SIG-M5 treated with dmso at 0.1 percent for 504 hours (cell line): ENCODE results near the gene MIOS.
"Not testable (repeated sequence)": the region's sequence is repeated elsewhere in the genome, so short reads cannot be mapped to it uniquely, and the experiment has no call there.

ENCODE experiments used
- DNase-seq: peaks from one replicate; lab custom pipeline; 2025; ENCODE audit not compliant: unreplicated experiment; lab: John Stamatoyannopoulos, UW

Gene MIOS

GRCh38 chr7:7554649-7555575, 11.8 kb upstream of the MIOS start:
- no peak for DNase-seq

GRCh38 chr7:7556852-7557251, 9.8 kb upstream of the MIOS start:
- DNase-seq: no peak

GRCh38 chr7:7557252-7557651, 9.4 kb upstream of the MIOS start:
- DNase-seq: no peak

DNA sequence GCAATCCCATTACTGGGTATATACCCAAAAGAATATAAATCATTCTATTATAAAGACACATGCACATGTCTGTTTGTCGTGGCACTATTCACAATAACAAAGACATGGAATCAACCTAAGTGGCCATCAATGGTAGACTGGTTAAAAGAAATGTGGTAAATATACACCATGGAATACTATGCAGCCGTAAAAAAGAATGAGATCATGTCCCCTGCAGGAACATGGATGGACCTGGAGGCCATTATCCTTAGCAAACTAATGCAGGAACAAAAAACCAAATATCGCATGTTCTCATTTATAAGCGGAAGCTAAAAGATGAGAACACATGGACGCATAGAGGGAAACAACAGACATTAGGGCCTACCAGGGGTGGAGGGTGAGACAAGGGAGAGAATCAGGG, 5.1 kb upstream of the MIOS start:
- DNase-seq: not testable (repeated sequence)

GRCh38 chr7:7562736-7563135, 3.9 kb upstream of the MIOS start:
- DNase-seq: no peak

- DNase-seq: peak; percentile 73
Measured at GRCh38 chr7:7563269-7563668, 3.4 kb upstream of the MIOS start.

- no peak for DNase-seq
Measured at GRCh38 chr7:7563813-7564212, 2.9 kb upstream of the MIOS start.

- DNase-seq: peak; percentile 74
Measured at GRCh38 chr7:7564323-7564780, 2.3 kb upstream of the MIOS start.

DNA sequence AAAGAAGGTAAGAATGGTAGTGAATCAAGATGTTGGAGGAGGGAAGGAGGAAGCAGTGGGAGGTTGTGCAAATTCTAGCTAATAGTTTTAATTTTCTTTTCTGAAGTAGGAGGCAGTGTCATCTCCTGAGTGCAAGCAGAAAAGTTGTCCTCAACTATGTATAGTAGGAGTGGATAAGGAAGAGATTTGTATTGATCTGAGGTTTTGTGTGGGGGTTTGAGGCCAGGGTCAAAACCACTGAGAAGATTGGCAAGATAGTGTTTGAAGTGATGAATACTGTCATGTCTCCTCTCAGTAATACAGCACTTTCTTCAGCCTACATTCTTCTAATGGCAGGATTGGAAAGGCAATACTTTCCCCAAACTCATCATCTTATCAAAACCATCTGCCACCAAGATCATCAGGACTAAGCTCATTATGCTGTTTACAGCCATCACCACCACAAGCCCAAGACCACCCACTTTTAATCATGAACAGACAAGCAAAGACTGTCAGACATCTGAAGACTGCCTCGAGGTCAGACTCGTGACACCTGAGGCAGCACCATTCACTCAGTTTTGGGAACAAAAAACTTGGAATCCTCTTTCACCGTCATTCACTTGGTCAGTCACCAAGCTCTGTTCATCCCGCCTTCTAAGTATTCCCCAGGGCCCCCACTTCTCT, 1.5 kb upstream of the MIOS start:
- no peak for DNase-seq

DNA sequence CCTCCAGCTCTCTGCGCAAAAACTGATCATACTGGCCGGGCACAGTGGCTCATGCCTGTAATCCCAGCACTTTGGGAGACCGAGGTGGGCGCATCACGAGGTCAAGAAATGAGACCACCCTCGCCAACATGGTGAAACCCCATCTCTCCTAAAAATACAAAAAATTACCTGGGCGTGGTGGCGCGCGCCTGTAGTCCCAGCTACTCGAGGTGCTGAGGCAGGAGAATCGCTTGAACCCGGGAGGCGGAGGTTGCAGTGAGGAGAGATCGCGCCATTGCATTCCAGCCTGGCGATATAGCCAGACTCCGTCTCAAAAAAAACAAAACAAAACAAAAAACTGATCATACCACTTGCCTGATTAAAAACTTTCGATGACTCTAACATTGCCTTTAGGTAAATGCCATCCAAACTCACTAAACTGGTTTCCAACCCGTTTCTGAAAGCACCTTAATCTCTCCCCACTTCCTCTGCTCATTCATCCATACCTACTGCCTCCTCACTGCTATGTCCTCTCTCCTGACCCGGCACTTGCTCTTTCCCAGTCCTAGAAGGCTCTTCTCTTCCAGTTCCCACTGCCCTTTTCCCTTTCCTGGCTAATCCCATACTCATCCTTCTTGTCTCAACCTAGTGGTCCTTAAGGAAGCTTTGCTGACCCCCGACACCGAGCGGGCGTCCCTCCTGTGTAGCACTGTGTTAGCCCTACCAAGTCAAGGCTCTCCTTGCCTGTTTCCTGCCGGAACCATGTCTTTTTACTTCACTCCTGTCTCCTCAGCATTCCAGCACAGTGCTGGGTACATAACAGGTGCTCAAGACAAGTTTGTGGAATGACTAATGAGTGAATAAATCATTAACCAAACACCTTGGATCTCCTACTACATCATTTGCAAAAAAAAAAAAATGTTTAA, 686 bp upstream of the MIOS start:
- peak; percentile 59 for DNase-seq

DNA sequence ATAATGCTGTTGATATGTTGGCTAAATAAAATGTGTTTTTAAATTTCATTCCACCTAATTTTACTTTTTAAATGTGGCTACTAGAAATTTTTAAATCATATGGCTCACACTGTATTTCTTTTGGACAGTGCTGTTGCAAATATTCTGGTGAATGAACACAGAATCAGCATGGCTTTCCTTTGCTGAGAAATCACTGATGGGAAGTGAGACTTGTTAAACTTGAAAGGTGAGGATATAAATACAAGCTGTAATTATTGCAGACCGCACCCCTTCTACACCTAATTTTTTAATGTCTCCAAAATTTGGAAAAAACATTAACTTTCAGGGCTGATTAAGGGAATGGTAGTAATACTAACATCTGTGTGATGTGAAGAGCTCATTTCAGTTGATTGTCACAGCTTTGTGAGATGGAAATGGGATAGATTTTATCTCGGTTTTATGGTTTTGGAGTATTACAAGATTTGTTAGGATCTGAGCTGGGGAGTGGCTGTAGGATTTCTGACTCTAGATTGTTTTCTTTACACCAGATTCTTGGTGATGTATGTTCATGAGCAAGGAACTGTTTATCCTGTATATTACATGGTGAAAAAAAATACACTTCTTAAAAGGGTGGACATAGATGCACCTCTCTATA, 1.3 kb downstream of the MIOS start:
- no peak for DNase-seq

DNA sequence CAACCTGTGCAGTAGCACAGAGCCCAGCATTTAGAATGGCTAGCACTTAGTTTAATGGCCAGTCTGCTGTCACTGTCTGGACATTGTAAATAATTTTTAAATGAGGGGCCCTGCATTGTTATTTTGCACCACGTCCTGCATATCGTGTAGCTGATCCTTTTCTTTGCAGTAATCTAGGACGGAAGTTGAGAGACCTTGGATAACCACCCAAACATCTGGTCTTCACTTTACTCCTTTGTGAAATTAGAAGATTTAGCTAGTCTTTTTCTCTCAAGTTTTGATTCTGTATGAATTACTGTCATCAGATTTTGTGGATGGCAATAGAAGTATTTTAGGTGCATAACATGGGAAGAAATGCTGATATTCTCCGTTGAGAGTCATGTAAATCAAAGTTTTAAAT, 1.9 kb downstream of the MIOS start:
- DNase-seq: no peak

GRCh38 chr7:7569081-7569527, 2.4 kb downstream of the MIOS start:
- DNase-seq: peak; percentile 89

DNA sequence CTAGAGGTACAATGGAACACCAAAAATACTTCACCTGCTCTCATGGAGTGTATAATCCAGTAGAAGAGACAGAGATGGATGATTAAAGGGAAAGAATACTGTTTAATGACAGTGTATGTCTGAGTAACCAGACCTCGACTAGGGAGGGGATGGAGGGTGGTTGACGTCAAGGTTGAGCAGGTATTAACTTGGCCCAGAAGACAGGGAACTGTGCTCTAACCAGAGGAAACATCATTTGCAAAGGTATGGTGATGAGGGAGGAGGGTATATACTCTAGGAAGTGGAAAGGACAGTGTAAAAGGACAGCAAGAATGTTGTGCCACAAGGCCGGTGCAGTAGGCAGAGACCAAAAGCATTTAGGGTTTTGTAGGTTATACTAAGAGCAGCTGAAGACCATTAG, 2.9 kb downstream of the MIOS start:
- DNase-seq: no peak

GRCh38 chr7:7570584-7570983, 3.9 kb downstream of the MIOS start:
- DNase-seq: no peak

DNA sequence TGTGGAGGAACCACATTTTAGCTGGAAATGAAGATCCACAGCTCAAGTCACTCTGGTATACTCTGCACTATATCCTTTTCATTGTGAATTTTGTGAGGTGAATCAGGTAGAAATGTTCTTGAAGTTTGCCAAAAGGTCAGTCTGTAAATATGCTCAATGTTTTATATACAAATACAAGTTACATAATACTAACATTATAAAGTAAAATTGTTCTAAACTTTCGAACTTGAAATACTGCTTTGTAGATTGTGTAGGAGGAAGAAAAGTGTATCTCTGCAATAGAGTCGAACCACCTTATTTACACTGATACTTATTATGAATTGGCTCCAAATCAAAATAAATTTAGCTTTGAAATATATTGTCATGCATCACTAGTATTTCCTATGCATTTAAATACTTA, 7.0 kb downstream of the MIOS start:
- no peak for DNase-seq

DNA sequence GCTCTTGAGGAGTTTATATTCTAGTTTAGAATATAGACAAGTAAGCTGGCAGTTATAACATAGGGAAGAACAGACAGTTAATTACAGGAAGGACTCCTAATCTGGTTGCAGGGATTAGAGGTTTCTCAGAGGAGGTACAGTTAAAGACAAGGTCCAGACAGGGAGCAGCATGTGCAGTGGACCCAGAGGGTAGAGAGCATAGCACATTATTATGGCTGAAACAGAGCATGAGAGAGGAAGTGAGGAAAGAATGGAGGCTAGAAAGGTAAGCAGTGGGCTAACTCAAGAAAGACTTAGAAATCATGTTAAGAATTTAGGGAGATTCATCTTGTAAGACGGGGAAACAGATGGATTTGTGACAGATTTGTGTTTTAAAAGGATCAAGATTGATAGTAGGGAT, 9.7 kb downstream of the MIOS start:
- DNase-seq: no peak

DNA sequence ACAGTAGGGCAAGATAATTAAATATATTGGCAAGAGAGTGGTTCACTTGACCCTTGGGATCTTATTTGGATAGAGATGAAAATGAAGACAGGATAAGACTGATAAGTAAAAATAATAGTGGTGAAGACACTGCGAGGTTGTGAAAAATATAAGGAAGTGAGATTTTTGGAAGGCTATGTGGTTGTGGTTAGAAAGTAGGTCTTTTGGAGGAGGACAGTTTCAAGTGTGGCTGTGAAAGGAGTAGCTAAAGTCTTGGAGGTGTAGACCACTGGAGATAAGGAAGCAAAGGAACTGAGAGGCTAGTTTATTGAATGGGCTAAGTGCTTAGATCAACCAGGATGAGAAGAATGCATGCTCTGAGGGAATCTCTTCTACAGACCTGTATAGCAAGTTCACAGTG, 11.2 kb downstream of the MIOS start:
- DNase-seq: peak; percentile 84

- DNase-seq: no peak
Measured at GRCh38 chr7:7579638-7580037, 13.0 kb downstream of the MIOS start.

DNA sequence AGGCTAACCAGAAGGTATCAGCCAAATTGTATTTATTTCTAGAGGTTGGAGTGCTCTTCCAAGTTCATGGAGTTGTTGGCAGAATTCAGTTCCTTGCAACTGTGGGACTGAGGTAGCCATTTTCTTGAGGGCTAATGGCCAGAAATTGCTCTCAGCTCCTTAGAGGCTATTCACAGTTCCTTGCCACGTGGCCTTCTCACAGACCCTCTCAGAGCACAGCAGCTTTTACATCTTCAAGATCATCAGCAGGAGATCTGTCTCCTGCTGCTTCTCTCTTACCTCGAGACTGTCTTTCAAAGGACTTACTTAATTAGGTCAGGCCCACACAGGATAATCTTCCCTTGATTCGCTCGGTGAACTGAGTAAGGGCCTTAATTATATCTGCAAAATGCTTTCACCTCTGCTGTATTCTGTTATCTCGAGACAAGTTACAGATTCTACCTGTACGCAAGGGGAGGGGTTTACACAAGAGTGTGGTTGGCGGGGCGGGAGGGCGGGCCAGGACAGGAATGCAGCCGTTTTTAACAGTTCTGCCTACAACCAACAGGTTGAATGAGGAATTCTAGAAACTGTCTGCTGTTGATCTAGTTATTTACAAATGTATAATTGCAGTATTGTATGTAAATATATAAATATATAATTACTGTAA, 15.0 kb downstream of the MIOS start:
- no peak for DNase-seq
